GM12878 (cell line): Measurements from ENCODE around the gene SNX32. TPM values are rescaled to one million over a fixed set of nuclear protein-coding genes. Genes with fewer than 3 reads are reported as not detected.

Source experiments
- ATAC-seq: fragments of 200-7000 bp; cut with Tn5 transposase; 3 replicates; pipeline ENCODE4 v1.9.1; 2020; ENCODE audit warnings: mild to moderate bottlenecking, moderate library complexity
- BruUV-seq: library from RNA; stranded (reverse); fragments of 400-500 nt; replicated peaks from 2 replicates; lab custom pipeline; 2021; lab: Mats Ljungman, UMichigan
- CTCF ChIA-PET: fragments of 300-600 bp; sonication (Branson Sonifier 250); formaldehyde crosslinking; extraction: SDS; loops from one replicate; lab custom pipeline; 2021; ENCODE audit warnings: inconsistent platforms; lab: Yijun Ruan, JAX
- POLR2A ChIA-PET: fragments of 350-600 bp; formaldehyde crosslinking; extraction: SDS; loops from one replicate; lab custom pipeline; 2021; ENCODE audit warnings: inconsistent platforms; lab: Charles Lee
- RAD21 ChIA-PET: fragments of 300-600 bp; sonication (Branson Sonifier 250); formaldehyde crosslinking; loops from one replicate; lab custom pipeline; 2023; ENCODE audit warnings: antibody characterized with exemption; ENCODE audit not compliant: unreplicated experiment; lab: Charles Lee
- SMC1A ChIA-PET: fragments of 300-600 bp; sonication (Branson Sonifier 250); formaldehyde crosslinking; loops from one replicate; lab custom pipeline; 2023; ENCODE audit not compliant: unreplicated experiment, uncharacterized antibody; lab: Charles Lee
- DNase-seq: peaks from one replicate; pipeline ENCODE4 v3.0.0-alpha.2; 2011; ENCODE audit warnings: low read depth, low spot score
- FAIRE-seq: peaks from 3 replicates; lab custom pipeline; 2011; peaks lifted over from hg19 to GRCh38; lab: Jason Lieb, UNC
- H2AFZ ChIP-seq: 2 replicates; pipeline ENCODE4 v1.6.0; 2011; ENCODE audit warnings: low read depth, low read length, control low read depth; ENCODE audit not compliant: control insufficient read depth
- H3K27ac ChIP-seq: 2 replicates; pipeline ENCODE4 v1.5.1; 2011; ENCODE audit warnings: control low read depth; ENCODE audit not compliant: control insufficient read depth, insufficient read depth
- H3K27me3 ChIP-seq, 2 experiments: replicated peaks in 1 of 2; 2 replicates each; pipeline versions ENCODE4 v1.6.0 to v1.6.1; 2011; ENCODE audit warnings: low read length in 1 of 2; ENCODE audit not compliant: control insufficient read depth in 2 of 2, insufficient read depth in 2 of 2
- H3K36me3 ChIP-seq, 2 experiments: 2 replicates each; pipeline ENCODE4 v1.5.1; 2011; ENCODE audit warnings: low read length in 1 of 2; ENCODE audit not compliant: control insufficient read depth in 2 of 2, insufficient read depth in 2 of 2
- H3K4me1 ChIP-seq: 2 replicates; pipeline ENCODE4 v1.6.1; 2011; ENCODE audit warnings: mild to moderate bottlenecking, low read length, moderate library complexity, mixed read lengths; ENCODE audit not compliant: control insufficient read depth, insufficient read depth
- H3K4me2 ChIP-seq: 2 replicates; pipeline ENCODE4 v1.6.0; 2011; ENCODE audit warnings: control low read depth; ENCODE audit not compliant: control insufficient read depth, insufficient read depth
- H3K4me3 ChIP-seq: fragments of 200-600 bp; sonication (generic); 2 replicates; pipeline ENCODE4 v1.5.1; 2016
- H3K79me2 ChIP-seq: 2 replicates; pipeline ENCODE4 v1.6.0; 2011; ENCODE audit warnings: low read length; ENCODE audit not compliant: control insufficient read depth, insufficient read depth
- H3K9ac ChIP-seq: 2 replicates; pipeline ENCODE4 v1.8.0; 2011; ENCODE audit warnings: low read length, control low read depth, mixed read lengths; ENCODE audit not compliant: control insufficient read depth, insufficient read depth
- H3K9me3 ChIP-seq: replicated peaks from 3 replicates; pipeline ENCODE4 v1.5.1; 2011; ENCODE audit warnings: mild to moderate bottlenecking, low read length; ENCODE audit not compliant: control insufficient read depth, insufficient read depth
- H4K20me1 ChIP-seq: 2 replicates; pipeline ENCODE4 v1.6.0; 2011; ENCODE audit not compliant: control insufficient read depth, insufficient read depth
- CBFB ChIP-seq: IDR thresholded peaks from 2 replicates; pipeline ENCODE4 v1.6.1; 2016; ENCODE audit warnings: antibody characterized with exemption, low read depth
- FOXM1 ChIP-seq: IDR thresholded peaks from 2 replicates; pipeline ENCODE4 v1.6.1; 2012; ENCODE audit warnings: low read depth, mild to moderate bottlenecking, inconsistent platforms, low read length, moderate library complexity
- HDGF ChIP-seq: fragments of 450-650 bp; IDR thresholded peaks from 2 replicates; pipeline ENCODE4 v1.6.1; 2016; ENCODE audit warnings: antibody characterized with exemption
- POLR2A ChIP-seq: IDR thresholded peaks from 2 replicates; pipeline ENCODE4 v1.6.1; 2011; ENCODE audit warnings: low read depth, mild to moderate bottlenecking, low read length
- POLR2AphosphoS5 ChIP-seq: IDR thresholded peaks from 2 replicates; pipeline ENCODE4 v1.6.1; 2011; ENCODE audit warnings: mild to moderate bottlenecking, low read length, inconsistent platforms
- WGBS: methylation state at CpG from one replicate; pipeline ENCODE4 v1.1.6; 2016; ENCODE audit warnings: low lambda C conversion rate; ENCODE audit not compliant: insufficient replicate concordance, insufficient coverage; ENCODE audit errors: missing lambda C conversion rate; 5-methylcytosine and 5-hydroxymethylcytosine counted together
- in situ Hi-C: fragments of 300-500 bp; cut with MboI; formaldehyde crosslinking; loops from 9 replicates; pipeline ENCODE4 v1.14.3; 2018; ENCODE audit warnings: mixed read lengths
- intact Hi-C: fragments of 100-400 bp; cut with micrococcal nuclease; formaldehyde crosslinking; loops from one replicate; pipeline ENCODE4 v1.14.2; 2022; ENCODE audit not compliant: unreplicated experiment
- polyA plus RNA-seq, 11 experiments: library from polyadenylated mRNA; depleted of rRNA in 4 of 11; unstranded in 6 of 11; stranded (reverse) in 5 of 11; fragments of >200 nt; fragmentation: Nextera tagmentation in 4 of 11; fragmentation: Illumina TruSeq in 1 of 11; extraction: Ambion mirVana in 4 of 11; extraction: Trizol in 1 of 11; gene quantifications; 1 replicate in 1 of 11; 2 replicates in 10 of 11; pipeline versions ENCODE4 v1.2.1 to v1.2.3, GENCODE V29; 2011 to 2016; ENCODE audit warnings: inconsistent platforms in 2 of 11, missing spikeins in 2 of 11, low read depth in 1 of 11
- total RNA-seq, 4 experiments: library from RNA; depleted of rRNA in 3 of 4; stranded (reverse); fragments of >200 nt in 3 of 4; fragmentation: Illumina TruSeq in 1 of 4; extraction: Trizol in 1 of 4; gene quantifications; 2 replicates each; pipeline versions ENCODE4 v1.2.1 to v1.2.3, GENCODE V29; 2013 to 2021
- TF ChIP-seq, protein P1 (sequence below): fragments of 450-650 bp; formaldehyde crosslinking; IDR thresholded peaks from 2 replicates; pipeline ENCODE4 v1.5.0; 2022; ENCODE audit warnings: mild to moderate bottlenecking, missing genetic modification characterization
- TF ChIP-seq, protein P2 (sequence below): IDR thresholded peaks from 2 replicates; pipeline ENCODE4 v1.6.1; 2011; ENCODE audit warnings: borderline replicate concordance, low read depth, mild to moderate bottlenecking, moderate library complexity, low read length; ENCODE audit not compliant: insufficient read depth, poor library complexity, severe bottlenecking
- TF ChIP-seq, protein P3 (sequence below): fragments of 150-350 bp; IDR thresholded peaks from 2 replicates; pipeline ENCODE4 v1.6.1; 2016; ENCODE audit warnings: low read depth, low read length

The SNX32 gene
- total and polyA plus RNA-seq, 10 of the 15 experiments (the other 5 are each of a cell fraction or from before 2014, with no cell fraction given) = 0.04 to 1.5 (median 0.11) TPM; not detected in 1

DNA sequence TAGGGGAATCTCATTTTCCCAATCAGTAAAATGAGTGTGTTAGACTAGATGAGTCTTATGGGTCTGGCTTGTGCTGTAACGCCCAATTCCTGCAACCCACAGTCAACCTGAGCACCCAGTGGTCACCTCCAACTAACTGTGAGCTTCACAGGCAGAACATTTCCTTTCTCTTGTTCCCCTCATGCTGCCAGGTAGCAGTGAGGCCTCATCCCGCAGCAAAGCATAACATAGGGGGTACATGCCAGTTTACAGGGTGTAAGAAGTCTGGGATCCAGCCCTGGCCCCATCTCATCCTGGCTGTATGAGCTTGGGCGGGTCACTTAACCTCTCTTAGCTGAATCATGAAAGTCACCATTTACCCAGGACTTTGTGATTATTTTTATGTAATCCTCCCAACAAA, 35.1 kb downstream of the SNX32 start (continued):
- TF ChIP-seq, protein P1, sequence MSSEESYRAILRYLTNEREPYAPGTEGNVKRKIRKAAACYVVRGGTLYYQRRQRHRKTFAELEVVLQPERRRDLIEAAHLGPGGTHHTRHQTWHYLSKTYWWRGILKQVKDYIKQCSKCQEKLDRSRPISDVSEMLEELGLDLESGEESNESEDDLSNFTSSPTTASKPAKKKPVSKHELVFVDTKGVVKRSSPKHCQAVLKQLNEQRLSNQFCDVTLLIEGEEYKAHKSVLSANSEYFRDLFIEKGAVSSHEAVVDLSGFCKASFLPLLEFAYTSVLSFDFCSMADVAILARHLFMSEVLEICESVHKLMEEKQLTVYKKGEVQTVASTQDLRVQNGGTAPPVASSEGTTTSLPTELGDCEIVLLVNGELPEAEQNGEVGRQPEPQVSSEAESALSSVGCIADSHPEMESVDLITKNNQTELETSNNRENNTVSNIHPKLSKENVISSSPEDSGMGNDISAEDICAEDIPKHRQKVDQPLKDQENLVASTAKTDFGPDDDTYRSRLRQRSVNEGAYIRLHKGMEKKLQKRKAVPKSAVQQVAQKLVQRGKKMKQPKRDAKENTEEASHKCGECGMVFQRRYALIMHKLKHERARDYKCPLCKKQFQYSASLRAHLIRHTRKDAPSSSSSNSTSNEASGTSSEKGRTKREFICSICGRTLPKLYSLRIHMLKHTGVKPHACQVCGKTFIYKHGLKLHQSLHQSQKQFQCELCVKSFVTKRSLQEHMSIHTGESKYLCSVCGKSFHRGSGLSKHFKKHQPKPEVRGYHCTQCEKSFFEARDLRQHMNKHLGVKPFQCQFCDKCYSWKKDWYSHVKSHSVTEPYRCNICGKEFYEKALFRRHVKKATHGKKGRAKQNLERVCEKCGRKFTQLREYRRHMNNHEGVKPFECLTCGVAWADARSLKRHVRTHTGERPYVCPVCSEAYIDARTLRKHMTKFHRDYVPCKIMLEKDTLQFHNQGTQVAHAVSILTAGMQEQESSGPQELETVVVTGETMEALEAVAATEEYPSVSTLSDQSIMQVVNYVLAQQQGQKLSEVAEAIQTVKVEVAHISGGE = no peak
- no peak for TF ChIP-seq HDGF
- TF ChIP-seq, all 136 proteins: peak for 4

DNA sequence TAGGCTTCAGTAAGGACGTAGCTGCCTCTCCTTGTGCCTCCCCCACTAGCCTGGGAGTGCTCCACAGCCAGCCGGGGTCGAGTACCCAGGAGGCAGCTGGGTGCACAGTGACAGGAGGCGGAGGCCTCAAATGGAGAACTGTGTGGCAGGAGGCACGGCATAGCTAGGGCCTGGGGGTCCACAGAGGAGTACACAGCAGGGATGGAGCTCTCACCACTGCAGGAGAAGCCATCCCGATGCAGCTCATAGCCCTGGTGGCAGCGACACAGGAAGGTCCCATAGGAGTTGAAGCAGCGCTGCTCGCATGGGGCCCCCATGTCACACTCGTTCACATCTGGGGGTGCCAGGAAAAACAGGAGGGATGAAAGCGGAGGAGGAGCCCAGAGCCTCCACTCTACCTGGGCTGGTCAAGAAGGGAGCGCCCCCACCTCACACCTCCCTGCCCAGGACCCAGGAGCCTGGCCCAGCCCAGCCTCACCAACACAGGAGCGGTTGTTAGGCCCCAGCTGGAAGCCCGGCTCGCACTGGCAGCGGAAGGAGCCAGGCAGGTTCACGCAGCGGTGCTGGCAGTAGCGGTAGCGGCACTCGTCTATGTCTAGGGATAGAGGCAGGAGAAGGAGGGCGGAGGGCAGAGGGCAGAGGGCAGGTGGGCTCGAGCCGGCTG, 36.0 kb downstream of the SNX32 start:
- CTCF ChIA-PET = interaction anchor here (1.2 to 4.5 kb wide), 4 partner anchors 10 to 118 kb away, joined by 3 to 41 read pairs (median 14); partner anchors contain the start of genes CFL1 and MUS81
- Histone ChIP-seq H4K20me1 (no peaks in the 10 kb centered on the region), H3K79me2 (no peaks in the 10 kb centered on the region), H2AFZ (no peak overlapping the region), H3K4me2 (no peak overlapping the region), H3K9me3 (no peaks in the 10 kb centered on the region), H3K4me3 (no peak overlapping the region), H3K27me3 (no peaks in the 10 kb centered on the region), H3K9ac (no peak overlapping the region), H3K36me3 (peaks cover 8 to 18% of the 10 kb centered on the region in 2 experiments), H3K27ac (no peak overlapping the region), H3K4me1 (peaks cover 11% of the 10 kb centered on the region)
- TF ChIP-seq FOXM1 (no peak), POLR2AphosphoS5 (0 out of 2 replicates have a peak, but pooled peaks have one; percentile 7), CBFB (0 out of 2 replicates have a peak, but pooled peaks have one; percentile 9), POLR2A (peak; percentile 54)
- TF ChIP-seq, protein P2, sequence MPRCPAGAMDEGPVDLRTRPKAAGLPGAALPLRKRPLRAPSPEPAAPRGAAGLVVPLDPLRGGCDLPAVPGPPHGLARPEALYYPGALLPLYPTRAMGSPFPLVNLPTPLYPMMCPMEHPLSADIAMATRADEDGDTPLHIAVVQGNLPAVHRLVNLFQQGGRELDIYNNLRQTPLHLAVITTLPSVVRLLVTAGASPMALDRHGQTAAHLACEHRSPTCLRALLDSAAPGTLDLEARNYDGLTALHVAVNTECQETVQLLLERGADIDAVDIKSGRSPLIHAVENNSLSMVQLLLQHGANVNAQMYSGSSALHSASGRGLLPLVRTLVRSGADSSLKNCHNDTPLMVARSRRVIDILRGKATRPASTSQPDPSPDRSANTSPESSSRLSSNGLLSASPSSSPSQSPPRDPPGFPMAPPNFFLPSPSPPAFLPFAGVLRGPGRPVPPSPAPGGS = peak; percentile 11
- TF ChIP-seq, protein P3, sequence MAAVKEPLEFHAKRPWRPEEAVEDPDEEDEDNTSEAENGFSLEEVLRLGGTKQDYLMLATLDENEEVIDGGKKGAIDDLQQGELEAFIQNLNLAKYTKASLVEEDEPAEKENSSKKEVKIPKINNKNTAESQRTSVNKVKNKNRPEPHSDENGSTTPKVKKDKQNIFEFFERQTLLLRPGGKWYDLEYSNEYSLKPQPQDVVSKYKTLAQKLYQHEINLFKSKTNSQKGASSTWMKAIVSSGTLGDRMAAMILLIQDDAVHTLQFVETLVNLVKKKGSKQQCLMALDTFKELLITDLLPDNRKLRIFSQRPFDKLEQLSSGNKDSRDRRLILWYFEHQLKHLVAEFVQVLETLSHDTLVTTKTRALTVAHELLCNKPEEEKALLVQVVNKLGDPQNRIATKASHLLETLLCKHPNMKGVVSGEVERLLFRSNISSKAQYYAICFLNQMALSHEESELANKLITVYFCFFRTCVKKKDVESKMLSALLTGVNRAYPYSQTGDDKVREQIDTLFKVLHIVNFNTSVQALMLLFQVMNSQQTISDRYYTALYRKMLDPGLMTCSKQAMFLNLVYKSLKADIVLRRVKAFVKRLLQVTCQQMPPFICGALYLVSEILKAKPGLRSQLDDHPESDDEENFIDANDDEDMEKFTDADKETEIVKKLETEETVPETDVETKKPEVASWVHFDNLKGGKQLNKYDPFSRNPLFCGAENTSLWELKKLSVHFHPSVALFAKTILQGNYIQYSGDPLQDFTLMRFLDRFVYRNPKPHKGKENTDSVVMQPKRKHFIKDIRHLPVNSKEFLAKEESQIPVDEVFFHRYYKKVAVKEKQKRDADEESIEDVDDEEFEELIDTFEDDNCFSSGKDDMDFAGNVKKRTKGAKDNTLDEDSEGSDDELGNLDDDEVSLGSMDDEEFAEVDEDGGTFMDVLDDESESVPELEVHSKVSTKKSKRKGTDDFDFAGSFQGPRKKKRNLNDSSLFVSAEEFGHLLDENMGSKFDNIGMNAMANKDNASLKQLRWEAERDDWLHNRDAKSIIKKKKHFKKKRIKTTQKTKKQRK = no peak
- POLR2A ChIA-PET = interaction anchor here (1.2 to 4.5 kb wide), 3 partner anchors 9 to 21 kb away, joined by 3 to 44 read pairs (median 4); partner anchors contain the start of genes CCDC85B, CFL1 and MUS81
- SMC1A ChIA-PET = interaction anchor here (2.3 kb wide), 1 partner anchor 10 kb away, joined by 7 read pairs; the partner anchor contains the start of gene MUS81
- in situ Hi-C loops (loop anchor here (25.0 kb wide), 1 partner anchor 1632 kb away; the partner anchor contains the start of genes DNAJC4, FKBP2, NUDT22 and PPP1R14B), intact Hi-C loops (no loop called here)
- DNase-seq = no peak
- 64% methylated on average over 22 of the region's 24 CpGs for WGBS
- RAD21 ChIA-PET = no interaction called here
- no peak for FAIRE-seq
- no peak for ATAC-seq
- BruUV-seq = no TSS peak
